GM12878 (cell line): ENCODE measurements around the gene GRXCR1. TPM values are rescaled to one million over a fixed set of nuclear protein-coding genes. Genes with fewer than 3 reads are reported as not detected.

Source experiments
- ATAC-seq: fragments of 200-7000 bp; cut with Tn5 transposase; 3 replicates; pipeline ENCODE4 v1.9.1; 2020; ENCODE audit warnings: mild to moderate bottlenecking, moderate library complexity
- BruUV-seq: library from RNA; stranded (reverse); fragments of 400-500 nt; replicated peaks from 2 replicates; lab custom pipeline; 2021; lab: Mats Ljungman, UMichigan
- CTCF ChIA-PET: fragments of 300-600 bp; sonication (Branson Sonifier 250); formaldehyde crosslinking; extraction: SDS; loops from one replicate; lab custom pipeline; 2021; ENCODE audit warnings: inconsistent platforms; lab: Yijun Ruan, JAX
- POLR2A ChIA-PET: fragments of 350-600 bp; formaldehyde crosslinking; extraction: SDS; loops from one replicate; lab custom pipeline; 2021; ENCODE audit warnings: inconsistent platforms; lab: Charles Lee
- RAD21 ChIA-PET: fragments of 300-600 bp; sonication (Branson Sonifier 250); formaldehyde crosslinking; loops from one replicate; lab custom pipeline; 2023; ENCODE audit warnings: antibody characterized with exemption; ENCODE audit not compliant: unreplicated experiment; lab: Charles Lee
- SMC1A ChIA-PET: fragments of 300-600 bp; sonication (Branson Sonifier 250); formaldehyde crosslinking; loops from one replicate; lab custom pipeline; 2023; ENCODE audit not compliant: unreplicated experiment, uncharacterized antibody; lab: Charles Lee
- DNase-seq: peaks from one replicate; pipeline ENCODE4 v3.0.0-alpha.2; 2011; ENCODE audit warnings: low read depth, low spot score
- FAIRE-seq: peaks from 3 replicates; lab custom pipeline; 2011; peaks lifted over from hg19 to GRCh38; lab: Jason Lieb, UNC
- H2AFZ ChIP-seq: 2 replicates; pipeline ENCODE4 v1.6.0; 2011; ENCODE audit warnings: low read depth, low read length, control low read depth; ENCODE audit not compliant: control insufficient read depth
- H3K27ac ChIP-seq: 2 replicates; pipeline ENCODE4 v1.5.1; 2011; ENCODE audit warnings: control low read depth; ENCODE audit not compliant: control insufficient read depth, insufficient read depth
- H3K27me3 ChIP-seq, 2 experiments: replicated peaks in 1 of 2; 2 replicates each; pipeline versions ENCODE4 v1.6.0 to v1.6.1; 2011; ENCODE audit warnings: low read length in 1 of 2; ENCODE audit not compliant: control insufficient read depth in 2 of 2, insufficient read depth in 2 of 2
- H3K36me3 ChIP-seq, 2 experiments: 2 replicates each; pipeline ENCODE4 v1.5.1; 2011; ENCODE audit warnings: low read length in 1 of 2; ENCODE audit not compliant: control insufficient read depth in 2 of 2, insufficient read depth in 2 of 2
- H3K4me1 ChIP-seq: 2 replicates; pipeline ENCODE4 v1.6.1; 2011; ENCODE audit warnings: mild to moderate bottlenecking, low read length, moderate library complexity, mixed read lengths; ENCODE audit not compliant: control insufficient read depth, insufficient read depth
- H3K4me2 ChIP-seq: 2 replicates; pipeline ENCODE4 v1.6.0; 2011; ENCODE audit warnings: control low read depth; ENCODE audit not compliant: control insufficient read depth, insufficient read depth
- H3K4me3 ChIP-seq: fragments of 200-600 bp; sonication (generic); 2 replicates; pipeline ENCODE4 v1.5.1; 2016
- H3K79me2 ChIP-seq: 2 replicates; pipeline ENCODE4 v1.6.0; 2011; ENCODE audit warnings: low read length; ENCODE audit not compliant: control insufficient read depth, insufficient read depth
- H3K9ac ChIP-seq: 2 replicates; pipeline ENCODE4 v1.8.0; 2011; ENCODE audit warnings: low read length, control low read depth, mixed read lengths; ENCODE audit not compliant: control insufficient read depth, insufficient read depth
- H3K9me3 ChIP-seq: replicated peaks from 3 replicates; pipeline ENCODE4 v1.5.1; 2011; ENCODE audit warnings: mild to moderate bottlenecking, low read length; ENCODE audit not compliant: control insufficient read depth, insufficient read depth
- H4K20me1 ChIP-seq: 2 replicates; pipeline ENCODE4 v1.6.0; 2011; ENCODE audit not compliant: control insufficient read depth, insufficient read depth
- BHLHE40 ChIP-seq, 2 experiments: fragments of 450-650 bp in 1 of 2; IDR thresholded peaks; 2 replicates each; pipeline ENCODE4 v1.6.1; 2011 to 2017; ENCODE audit warnings: low read depth in 2 of 2, borderline replicate concordance in 1 of 2, improper control_type of control experiment in 1 of 2, low read length in 1 of 2, mild to moderate bottlenecking in 1 of 2
- CEBPB ChIP-seq, 2 experiments: fragments of 150-350 bp in 1 of 2; IDR thresholded peaks; 2 replicates each; pipeline ENCODE4 v1.6.1; 2012 to 2014; ENCODE audit warnings: low read depth in 2 of 2, low read length in 2 of 2, borderline replicate concordance in 1 of 2, inconsistent platforms in 1 of 2
- CHD1 ChIP-seq: IDR thresholded peaks from 2 replicates; pipeline ENCODE4 v1.6.1; 2012; ENCODE audit warnings: low read depth, low read length, improper control_type of control experiment
- DPF2 ChIP-seq: fragments of 450-650 bp; IDR thresholded peaks from 2 replicates; pipeline ENCODE4 v1.6.1; 2017; ENCODE audit warnings: mild to moderate bottlenecking
- MYB ChIP-seq: fragments of 150-350 bp; IDR thresholded peaks from 2 replicates; pipeline ENCODE4 v1.6.1; 2014; ENCODE audit warnings: mild to moderate bottlenecking, low read depth, low read length, borderline replicate concordance
- NRF1 ChIP-seq: conservative IDR thresholded peaks from 2 replicates; pipeline ENCODE4 v1.6.1; 2011; ENCODE audit warnings: mild to moderate bottlenecking, low read depth, low read length, improper control_type of control experiment
- RAD51 ChIP-seq: fragments of 450-650 bp; IDR thresholded peaks from 2 replicates; pipeline ENCODE4 v1.6.1; 2016; ENCODE audit warnings: moderate library complexity, mild to moderate bottlenecking, inconsistent platforms
- in situ Hi-C: fragments of 300-500 bp; cut with MboI; formaldehyde crosslinking; loops from 9 replicates; pipeline ENCODE4 v1.14.3; 2018; ENCODE audit warnings: mixed read lengths
- intact Hi-C: fragments of 100-400 bp; cut with micrococcal nuclease; formaldehyde crosslinking; loops from one replicate; pipeline ENCODE4 v1.14.2; 2022; ENCODE audit not compliant: unreplicated experiment
- polyA plus RNA-seq, 11 experiments: library from polyadenylated mRNA; depleted of rRNA in 4 of 11; unstranded in 6 of 11; stranded (reverse) in 5 of 11; fragments of >200 nt; fragmentation: Nextera tagmentation in 4 of 11; fragmentation: Illumina TruSeq in 1 of 11; extraction: Ambion mirVana in 4 of 11; extraction: Trizol in 1 of 11; gene quantifications; 1 replicate in 1 of 11; 2 replicates in 10 of 11; pipeline versions ENCODE4 v1.2.1 to v1.2.3, GENCODE V29; 2011 to 2016; ENCODE audit warnings: inconsistent platforms in 2 of 11, missing spikeins in 2 of 11, low read depth in 1 of 11
- total RNA-seq, 4 experiments: library from RNA; depleted of rRNA in 3 of 4; stranded (reverse); fragments of >200 nt in 3 of 4; fragmentation: Illumina TruSeq in 1 of 4; extraction: Trizol in 1 of 4; gene quantifications; 2 replicates each; pipeline versions ENCODE4 v1.2.1 to v1.2.3, GENCODE V29; 2013 to 2021
- TF ChIP-seq, protein P1 (sequence below): fragments of 450-650 bp; IDR thresholded peaks from 2 replicates; pipeline ENCODE4 v1.6.1; 2017; ENCODE audit warnings: mild to moderate bottlenecking, moderate library complexity
- TF ChIP-seq, protein P2 (sequence below): IDR thresholded peaks from 2 replicates; pipeline ENCODE4 v1.6.1; 2011; ENCODE audit warnings: low read depth, mild to moderate bottlenecking, low read length, moderate library complexity, borderline replicate concordance; ENCODE audit errors: extremely low read depth
- TF ChIP-seq, protein P3 (sequence below): fragments of 450-650 bp; IDR thresholded peaks from 2 replicates; pipeline ENCODE4 v1.6.1; 2017; ENCODE audit warnings: antibody characterized with exemption, mild to moderate bottlenecking, moderate library complexity

The GRXCR1 gene
- total and polyA plus RNA-seq, 10 of the 15 experiments (the other 5 are each of a cell fraction or from before 2014, with no cell fraction given), result not detected

- TF ChIP-seq, protein P1, sequence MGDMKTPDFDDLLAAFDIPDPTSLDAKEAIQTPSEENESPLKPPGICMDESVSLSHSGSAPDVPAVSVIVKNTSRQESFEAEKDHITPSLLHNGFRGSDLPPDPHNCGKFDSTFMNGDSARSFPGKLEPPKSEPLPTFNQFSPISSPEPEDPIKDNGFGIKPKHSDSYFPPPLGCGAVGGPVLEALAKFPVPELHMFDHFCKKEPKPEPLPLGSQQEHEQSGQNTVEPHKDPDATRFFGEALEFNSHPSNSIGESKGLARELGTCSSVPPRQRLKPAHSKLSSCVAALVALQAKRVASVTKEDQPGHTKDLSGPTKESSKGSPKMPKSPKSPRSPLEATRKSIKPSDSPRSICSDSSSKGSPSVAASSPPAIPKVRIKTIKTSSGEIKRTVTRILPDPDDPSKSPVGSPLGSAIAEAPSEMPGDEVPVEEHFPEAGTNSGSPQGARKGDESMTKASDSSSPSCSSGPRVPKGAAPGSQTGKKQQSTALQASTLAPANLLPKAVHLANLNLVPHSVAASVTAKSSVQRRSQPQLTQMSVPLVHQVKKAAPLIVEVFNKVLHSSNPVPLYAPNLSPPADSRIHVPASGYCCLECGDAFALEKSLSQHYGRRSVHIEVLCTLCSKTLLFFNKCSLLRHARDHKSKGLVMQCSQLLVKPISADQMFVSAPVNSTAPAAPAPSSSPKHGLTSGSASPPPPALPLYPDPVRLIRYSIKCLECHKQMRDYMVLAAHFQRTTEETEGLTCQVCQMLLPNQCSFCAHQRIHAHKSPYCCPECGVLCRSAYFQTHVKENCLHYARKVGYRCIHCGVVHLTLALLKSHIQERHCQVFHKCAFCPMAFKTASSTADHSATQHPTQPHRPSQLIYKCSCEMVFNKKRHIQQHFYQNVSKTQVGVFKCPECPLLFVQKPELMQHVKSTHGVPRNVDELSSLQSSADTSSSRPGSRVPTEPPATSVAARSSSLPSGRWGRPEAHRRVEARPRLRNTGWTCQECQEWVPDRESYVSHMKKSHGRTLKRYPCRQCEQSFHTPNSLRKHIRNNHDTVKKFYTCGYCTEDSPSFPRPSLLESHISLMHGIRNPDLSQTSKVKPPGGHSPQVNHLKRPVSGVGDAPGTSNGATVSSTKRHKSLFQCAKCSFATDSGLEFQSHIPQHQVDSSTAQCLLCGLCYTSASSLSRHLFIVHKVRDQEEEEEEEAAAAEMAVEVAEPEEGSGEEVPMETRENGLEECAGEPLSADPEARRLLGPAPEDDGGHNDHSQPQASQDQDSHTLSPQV, result no peak
- TF ChIP-seq BHLHE40 (IDR thresholded peaks at IDR 0.05; ENCODE audit: borderline replicate concordance in 1 of 2, low read depth in 2 of 2, low read length in 1 of 2), result no peak
- TF ChIP-seq MYB, result no peak
- TF ChIP-seq CHD1, result no peak
- TF ChIP-seq, all 136 proteins: peak for 0
These were observed 869 bp upstream of the GRXCR1 start (continued) for GRCh38 chr4:42891644-42892043.

DNA sequence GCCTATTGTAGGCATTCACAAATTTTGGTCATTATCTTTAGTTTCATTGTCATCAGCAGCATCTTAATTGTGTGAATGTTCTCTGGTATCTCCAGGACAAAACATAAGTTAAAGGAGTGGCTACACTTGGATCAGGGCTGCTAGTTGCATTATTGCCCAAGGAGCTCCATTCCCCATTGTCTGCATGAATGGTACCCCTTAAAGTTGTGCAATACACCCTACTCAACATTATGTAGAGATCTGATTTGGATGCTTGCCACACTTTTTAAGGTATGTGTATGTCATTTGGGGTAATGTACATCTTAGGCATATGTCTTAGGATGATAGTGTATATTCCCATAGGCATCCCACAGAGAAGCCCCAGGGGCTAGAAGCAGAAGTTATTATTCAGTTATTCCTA, 2.9 kb downstream of the GRXCR1 start:
- in situ Hi-C loops, result no loop called here
- ATAC-seq (no peak), FAIRE-seq (no peak), DNase-seq (no peak)
- no peaks in the 10 kb centered on the region; a peak in 1 of 4 replicates for H3K27me3 ChIP-seq
- H3K9me3 ChIP-seq, result no peaks in the 10 kb centered on the region
- SMC1A ChIA-PET, result no interaction called here
- no peaks in the 10 kb centered on the region for H3K4me1 ChIP-seq
- H2AFZ ChIP-seq, result no peak overlapping the region
- H3K27ac ChIP-seq, result no peak overlapping the region
- no peak overlapping the region for H3K9ac ChIP-seq
- no peaks in the 10 kb centered on the region for H3K79me2 ChIP-seq
- H4K20me1 ChIP-seq, result no peaks in the 10 kb centered on the region
- no peak overlapping the region for H3K4me3 ChIP-seq
- H3K4me2 ChIP-seq, result no peak overlapping the region
- POLR2A ChIA-PET, result no interaction called here
- no peaks in the 10 kb centered on the region for H3K36me3 ChIP-seq
- TF ChIP-seq, protein P2, sequence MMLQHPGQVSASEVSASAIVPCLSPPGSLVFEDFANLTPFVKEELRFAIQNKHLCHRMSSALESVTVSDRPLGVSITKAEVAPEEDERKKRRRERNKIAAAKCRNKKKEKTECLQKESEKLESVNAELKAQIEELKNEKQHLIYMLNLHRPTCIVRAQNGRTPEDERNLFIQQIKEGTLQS, result no peak
- TF ChIP-seq, protein P3, sequence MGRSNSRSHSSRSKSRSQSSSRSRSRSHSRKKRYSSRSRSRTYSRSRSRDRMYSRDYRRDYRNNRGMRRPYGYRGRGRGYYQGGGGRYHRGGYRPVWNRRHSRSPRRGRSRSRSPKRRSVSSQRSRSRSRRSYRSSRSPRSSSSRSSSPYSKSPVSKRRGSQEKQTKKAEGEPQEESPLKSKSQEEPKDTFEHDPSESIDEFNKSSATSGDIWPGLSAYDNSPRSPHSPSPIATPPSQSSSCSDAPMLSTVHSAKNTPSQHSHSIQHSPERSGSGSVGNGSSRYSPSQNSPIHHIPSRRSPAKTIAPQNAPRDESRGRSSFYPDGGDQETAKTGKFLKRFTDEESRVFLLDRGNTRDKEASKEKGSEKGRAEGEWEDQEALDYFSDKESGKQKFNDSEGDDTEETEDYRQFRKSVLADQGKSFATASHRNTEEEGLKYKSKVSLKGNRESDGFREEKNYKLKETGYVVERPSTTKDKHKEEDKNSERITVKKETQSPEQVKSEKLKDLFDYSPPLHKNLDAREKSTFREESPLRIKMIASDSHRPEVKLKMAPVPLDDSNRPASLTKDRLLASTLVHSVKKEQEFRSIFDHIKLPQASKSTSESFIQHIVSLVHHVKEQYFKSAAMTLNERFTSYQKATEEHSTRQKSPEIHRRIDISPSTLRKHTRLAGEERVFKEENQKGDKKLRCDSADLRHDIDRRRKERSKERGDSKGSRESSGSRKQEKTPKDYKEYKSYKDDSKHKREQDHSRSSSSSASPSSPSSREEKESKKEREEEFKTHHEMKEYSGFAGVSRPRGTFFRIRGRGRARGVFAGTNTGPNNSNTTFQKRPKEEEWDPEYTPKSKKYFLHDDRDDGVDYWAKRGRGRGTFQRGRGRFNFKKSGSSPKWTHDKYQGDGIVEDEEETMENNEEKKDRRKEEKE, result no peak
- TF ChIP-seq DPF2 (no peak), RAD51 (no peak), NRF1 (no peak), CEBPB (IDR thresholded peaks at IDR 0.05; ENCODE audit: borderline replicate concordance in 1 of 2, low read depth in 2 of 2, low read length in 2 of 2) (no peak)
- CTCF ChIA-PET, result no interaction called here
- intact Hi-C loops, result no loop called here
- BruUV-seq, result no TSS peak
- RAD21 ChIA-PET, result no interaction called here
